Spleen (tissue), 7 donors: ENCODE data around the gene GJD3.

Experiments used
- POLR2A ChIP-seq, 3 donors: fragments of 450-650 bp; IDR thresholded peaks; one replicate each; pipeline ENCODE4 v1.5.1; 2017; ENCODE audit warnings: antibody characterized with exemption in 3 of 3, mild to moderate bottlenecking in 1 of 3
- TF ChIP-seq, protein P1 (sequence below), 11 experiments: fragments of 200-600 bp in 7 of 11; fragments of 450-650 bp in 4 of 11; sonication (generic) in 4 of 11; IDR thresholded peaks in 8 of 11; conservative IDR thresholded peaks in 3 of 11; 1 replicate in 7 of 11; 2 replicates in 4 of 11; pipeline versions ENCODE4 v1.4.0 to v1.8.0; 2016 to 2021; ENCODE audit warnings: antibody characterized with exemption in 11 of 11, inconsistent platforms in 4 of 11, mild to moderate bottlenecking in 1 of 11
- donor health status: DM: no; HTN: no; CAD: no; lungs with moderate emphysema.
- donor health status: DM: no; HTN: no; CAD: no.
- donor health status: DM: no; HTN: no; CAD: no.

DNA sequence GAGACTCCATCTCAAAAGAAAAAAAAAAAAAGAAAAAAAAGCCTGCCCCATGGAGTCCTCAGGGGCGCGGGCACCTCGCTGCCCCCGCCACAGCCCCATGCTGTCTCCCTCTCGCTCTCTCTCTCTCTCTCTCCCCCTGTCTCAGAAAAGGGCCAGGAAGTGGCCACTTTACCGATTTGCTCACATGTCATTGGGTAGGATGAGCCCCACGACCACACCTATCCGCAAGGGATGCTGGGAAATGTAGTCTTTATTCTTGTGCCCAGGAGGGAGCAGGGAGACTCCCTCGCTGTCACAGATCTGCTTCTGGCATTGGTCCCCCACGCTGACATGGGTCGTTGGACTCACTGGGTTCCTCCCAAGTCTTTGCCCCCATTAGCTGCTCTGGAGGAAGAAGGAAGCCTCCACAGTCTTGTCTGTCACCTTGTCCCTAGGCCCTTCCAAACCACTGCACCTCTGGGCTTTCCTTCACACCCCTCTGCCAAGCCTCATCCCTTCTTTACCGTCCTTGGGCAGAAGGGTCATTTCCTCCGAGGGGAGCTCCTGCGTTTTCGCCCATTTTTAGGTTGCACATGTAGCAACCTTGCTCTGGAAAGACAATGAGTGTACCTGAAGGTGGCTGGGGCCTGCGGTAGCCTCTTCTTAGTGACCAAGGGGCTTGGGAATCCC lies 6.9 kb upstream of the GJD3 start:
- TF ChIP-seq, protein P1, sequence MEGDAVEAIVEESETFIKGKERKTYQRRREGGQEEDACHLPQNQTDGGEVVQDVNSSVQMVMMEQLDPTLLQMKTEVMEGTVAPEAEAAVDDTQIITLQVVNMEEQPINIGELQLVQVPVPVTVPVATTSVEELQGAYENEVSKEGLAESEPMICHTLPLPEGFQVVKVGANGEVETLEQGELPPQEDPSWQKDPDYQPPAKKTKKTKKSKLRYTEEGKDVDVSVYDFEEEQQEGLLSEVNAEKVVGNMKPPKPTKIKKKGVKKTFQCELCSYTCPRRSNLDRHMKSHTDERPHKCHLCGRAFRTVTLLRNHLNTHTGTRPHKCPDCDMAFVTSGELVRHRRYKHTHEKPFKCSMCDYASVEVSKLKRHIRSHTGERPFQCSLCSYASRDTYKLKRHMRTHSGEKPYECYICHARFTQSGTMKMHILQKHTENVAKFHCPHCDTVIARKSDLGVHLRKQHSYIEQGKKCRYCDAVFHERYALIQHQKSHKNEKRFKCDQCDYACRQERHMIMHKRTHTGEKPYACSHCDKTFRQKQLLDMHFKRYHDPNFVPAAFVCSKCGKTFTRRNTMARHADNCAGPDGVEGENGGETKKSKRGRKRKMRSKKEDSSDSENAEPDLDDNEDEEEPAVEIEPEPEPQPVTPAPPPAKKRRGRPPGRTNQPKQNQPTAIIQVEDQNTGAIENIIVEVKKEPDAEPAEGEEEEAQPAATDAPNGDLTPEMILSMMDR (IDR thresholded peaks at IDR 0.05 in 8 of 11, conservative IDR thresholded peaks at IDR 0.05 in 3 of 11) = no peak
- TF ChIP-seq POLR2A (IDR thresholded peaks at IDR 0.05) = no peak
